Measurements from ENCODE around the gene CNGA2. TPM values are rescaled to one million over a fixed set of nuclear protein-coding genes. Genes with fewer than 3 reads are reported as not detected.

Gene CNGA2
- total RNA-seq, 3 donors from 2014 or later = not detected

- Mint-ChIP-seq H3K27me3 (ENCODE audit: low read depth) (no peaks in the 10 kb centered on the region), H3K36me3 (ENCODE audit: insufficient read depth) (no peaks in the 10 kb centered on the region), H3K9me3 (no peaks in the 10 kb centered on the region), H3K4me1 (ENCODE audit: low read depth) (no peaks in the 10 kb centered on the region), H3K4me3 (no peak overlapping the region)
- DNase-seq = no peak
- no peak for ATAC-seq
These were observed 9.8 kb upstream of the CNGA2 start for GRCh38 chrX:151724563-151725337.

- no peaks in the 10 kb centered on the region for H3K4me1 Mint-ChIP-seq (ENCODE audit: low read depth)
- H3K27me3 Mint-ChIP-seq (ENCODE audit: low read depth) = no peaks in the 10 kb centered on the region
- no peaks in the 10 kb centered on the region for H3K36me3 Mint-ChIP-seq (ENCODE audit: insufficient read depth)
These were observed 9.3 kb upstream of the CNGA2 start for GRCh38 chrX:151725338-151725614.

GRCh38 chrX:151726751-151727150 lies 7.8 kb upstream of the CNGA2 start:
- DNase-seq = no peak
- H3K9me3 Mint-ChIP-seq = no peaks in the 10 kb centered on the region
- no peaks in the 10 kb centered on the region for H3K36me3 Mint-ChIP-seq (ENCODE audit: insufficient read depth)
- H3K27me3 Mint-ChIP-seq (ENCODE audit: low read depth) = no peaks in the 10 kb centered on the region
- ATAC-seq = no peak
- H3K4me3 Mint-ChIP-seq = no peak overlapping the region
- no peaks in the 10 kb centered on the region for H3K4me1 Mint-ChIP-seq (ENCODE audit: low read depth)

More at GRCh38 chrX:151725338-151725614, 9.3 kb upstream of the CNGA2 start:
- ATAC-seq (no peak), DNase-seq (no peak)
- no peak overlapping the region for H3K4me3 Mint-ChIP-seq
- no peaks in the 10 kb centered on the region for H3K9me3 Mint-ChIP-seq

GRCh38 chrX:151727346-151727745 lies 7.2 kb upstream of the CNGA2 start:
- H3K36me3 Mint-ChIP-seq (ENCODE audit: insufficient read depth) = no peaks in the 10 kb centered on the region
- H3K4me1 Mint-ChIP-seq (ENCODE audit: low read depth) = no peaks in the 10 kb centered on the region
- DNase-seq (no peak), ATAC-seq (no peak)
- no peaks in the 10 kb centered on the region for H3K27me3 Mint-ChIP-seq (ENCODE audit: low read depth)
- H3K4me3 Mint-ChIP-seq = no peak overlapping the region
- no peaks in the 10 kb centered on the region for H3K9me3 Mint-ChIP-seq

- no peak overlapping the region for H3K4me3 Mint-ChIP-seq
- ATAC-seq (no peak), DNase-seq (no peak)
- H3K4me1 Mint-ChIP-seq (ENCODE audit: low read depth) = no peaks in the 10 kb centered on the region
- no peaks in the 10 kb centered on the region for H3K27me3 Mint-ChIP-seq (ENCODE audit: low read depth)
- H3K36me3 Mint-ChIP-seq (ENCODE audit: insufficient read depth) = no peaks in the 10 kb centered on the region
- no peaks in the 10 kb centered on the region for H3K9me3 Mint-ChIP-seq
These were observed 5.4 kb upstream of the CNGA2 start for GRCh38 chrX:151729056-151729725.

- H3K27me3 Mint-ChIP-seq (ENCODE audit: low read depth) = peaks cover 3% of the 10 kb centered on the region
- H3K4me1 Mint-ChIP-seq (ENCODE audit: low read depth) = no peaks in the 10 kb centered on the region
- no peaks in the 10 kb centered on the region for H3K36me3 Mint-ChIP-seq (ENCODE audit: insufficient read depth)
- ATAC-seq (no peak), DNase-seq (no peak)
- no peak overlapping the region for H3K4me3 Mint-ChIP-seq
- H3K9me3 Mint-ChIP-seq = no peaks in the 10 kb centered on the region
These were observed 673 bp downstream of the CNGA2 start for GRCh38 chrX:151735219-151735618.

- Mint-ChIP-seq H3K36me3 (ENCODE audit: insufficient read depth) (no peaks in the 10 kb centered on the region), H3K4me3 (no peak overlapping the region), H3K27me3 (ENCODE audit: low read depth) (peaks cover 3% of the 10 kb centered on the region), H3K9me3 (no peaks in the 10 kb centered on the region), H3K4me1 (ENCODE audit: low read depth) (no peaks in the 10 kb centered on the region)
- DNase-seq (no peak), ATAC-seq (no peak)
These were observed 2.1 kb downstream of the CNGA2 start for GRCh38 chrX:151736685-151737084.

GRCh38 chrX:151737494-151737893 lies 2.9 kb downstream of the CNGA2 start:
- no peak for ATAC-seq
- H3K27me3 Mint-ChIP-seq (ENCODE audit: low read depth) = peaks cover 3% of the 10 kb centered on the region
- no peaks in the 10 kb centered on the region for H3K36me3 Mint-ChIP-seq (ENCODE audit: insufficient read depth)
- H3K4me3 Mint-ChIP-seq = no peak overlapping the region
- no peaks in the 10 kb centered on the region for H3K9me3 Mint-ChIP-seq
- H3K4me1 Mint-ChIP-seq (ENCODE audit: low read depth) = no peaks in the 10 kb centered on the region
- DNase-seq = no peak

GRCh38 chrX:151738751-151739150 lies 4.2 kb downstream of the CNGA2 start:
- H3K27me3 Mint-ChIP-seq (ENCODE audit: low read depth) = peaks cover 3% of the 10 kb centered on the region
- no peak overlapping the region for H3K4me3 Mint-ChIP-seq
- no peak for DNase-seq
- H3K36me3 Mint-ChIP-seq (ENCODE audit: insufficient read depth) = no peaks in the 10 kb centered on the region
- no peak for ATAC-seq
- no peaks in the 10 kb centered on the region for H3K4me1 Mint-ChIP-seq (ENCODE audit: low read depth)
- H3K9me3 Mint-ChIP-seq = no peaks in the 10 kb centered on the region

GRCh38 chrX:151741606-151742005 lies 7.1 kb downstream of the CNGA2 start:
- H3K27me3 Mint-ChIP-seq (ENCODE audit: low read depth) = peaks cover 3% of the 10 kb centered on the region
- H3K4me3 Mint-ChIP-seq = no peak overlapping the region
- ATAC-seq (no peak), DNase-seq (no peak)
- no peaks in the 10 kb centered on the region for H3K36me3 Mint-ChIP-seq (ENCODE audit: insufficient read depth)
- H3K9me3 Mint-ChIP-seq = no peaks in the 10 kb centered on the region
- no peaks in the 10 kb centered on the region for H3K4me1 Mint-ChIP-seq (ENCODE audit: low read depth)

- Mint-ChIP-seq H3K36me3 (ENCODE audit: insufficient read depth) (no peaks in the 10 kb centered on the region), H3K4me1 (ENCODE audit: low read depth) (no peaks in the 10 kb centered on the region), H3K4me3 (no peak overlapping the region), H3K27me3 (ENCODE audit: low read depth) (peaks cover 3% of the 10 kb centered on the region), H3K9me3 (no peaks in the 10 kb centered on the region)
- ATAC-seq (no peak), DNase-seq (no peak)
These were observed 7.8 kb downstream of the CNGA2 start for GRCh38 chrX:151742311-151742710.

GRCh38 chrX:151743651-151744470 lies 9.3 kb downstream of the CNGA2 start:
- Mint-ChIP-seq H3K9me3 (no peaks in the 10 kb centered on the region), H3K36me3 (ENCODE audit: insufficient read depth) (no peaks in the 10 kb centered on the region), H3K4me3 (no peak overlapping the region), H3K4me1 (ENCODE audit: low read depth) (no peaks in the 10 kb centered on the region), H3K27me3 (ENCODE audit: low read depth) (peaks cover 3% of the 10 kb centered on the region)
- ATAC-seq = no peak
- DNase-seq = no peak

- no peaks in the 10 kb centered on the region for H3K4me1 Mint-ChIP-seq (ENCODE audit: low read depth)
- no peaks in the 10 kb centered on the region for H3K27me3 Mint-ChIP-seq (ENCODE audit: low read depth)
- ATAC-seq (no peak), DNase-seq (no peak)
- no peaks in the 10 kb centered on the region for H3K36me3 Mint-ChIP-seq (ENCODE audit: insufficient read depth)
- H3K9me3 Mint-ChIP-seq = no peaks in the 10 kb centered on the region
- H3K4me3 Mint-ChIP-seq = no peak overlapping the region
These were observed 11.1 kb downstream of the CNGA2 start for GRCh38 chrX:151745651-151746050.

- Mint-ChIP-seq H3K27me3 (ENCODE audit: low read depth) (peaks cover 7% of the 10 kb centered on the region), H3K9me3 (no peaks in the 10 kb centered on the region), H3K4me3 (no peak overlapping the region), H3K36me3 (ENCODE audit: insufficient read depth) (no peaks in the 10 kb centered on the region), H3K4me1 (ENCODE audit: low read depth) (no peaks in the 10 kb centered on the region)
- ATAC-seq (no peak), DNase-seq (no peak)
These were observed 12.0 kb downstream of the CNGA2 start for GRCh38 chrX:151746502-151746901.

- Mint-ChIP-seq H3K36me3 (ENCODE audit: insufficient read depth) (no peaks in the 10 kb centered on the region), H3K9me3 (no peaks in the 10 kb centered on the region), H3K4me1 (ENCODE audit: low read depth) (no peaks in the 10 kb centered on the region), H3K4me3 (no peak overlapping the region), H3K27me3 (ENCODE audit: low read depth) (peaks cover 10% of the 10 kb centered on the region)
- no peak for ATAC-seq
- DNase-seq = no peak
These were observed 16.0 kb downstream of the CNGA2 start for GRCh38 chrX:151750511-151750910.
